GM19467 (cell line): ENCODE results near the gene METTL2A.
"Not testable (repeated sequence)": the region's sequence is repeated elsewhere in the genome, so short reads cannot be mapped to it uniquely, and the experiment has no call there.

ENCODE experiments used
- ATAC-seq: cut with Tn5 transposase; IDR thresholded peaks from one replicate; pipeline ENCODE4 v1.9.1; 2021; ENCODE audit warnings: mild to moderate bottlenecking, moderate library complexity; ENCODE audit not compliant: unreplicated experiment

The METTL2A gene

GRCh38 chr17:62471380-62471880 lies 47.7 kb downstream of the METTL2A start:
- not testable (repeated sequence) for ATAC-seq

- not testable (repeated sequence) for ATAC-seq
Measured at GRCh38 chr17:62473030-62473982, 49.6 kb downstream of the METTL2A start.

GRCh38 chr17:62477111-62477510 lies 53.4 kb downstream of the METTL2A start:
- ATAC-seq, result not testable (repeated sequence)

GRCh38 chr17:62477718-62478408 lies 54.2 kb downstream of the METTL2A start:
- peak; percentile 26 for ATAC-seq

GRCh38 chr17:62478424-62478879 lies 54.8 kb downstream of the METTL2A start, which contains the start of gene TLK2:
Gene TLK2 (plus strand): TSS chr17:62478825. CDS start chr17:62481126, 2,301 bp downstream.
- ATAC-seq, result peak; percentile 50

- peak; percentile 37 for ATAC-seq
Measured at GRCh38 chr17:62478880-62479638, 55.4 kb downstream of the METTL2A start.

GRCh38 chr17:62479639-62480258 lies 56.1 kb downstream of the METTL2A start:
- ATAC-seq, result not testable (repeated sequence)

- not testable (repeated sequence) for ATAC-seq
Measured at GRCh38 chr17:62482553-62482952, 58.9 kb downstream of the METTL2A start.

- not testable (repeated sequence) for ATAC-seq
Measured at GRCh38 chr17:62490990-62491389, 67.3 kb downstream of the METTL2A start.

- not testable (repeated sequence) for ATAC-seq
Measured at GRCh38 chr17:62493049-62493655, 69.5 kb downstream of the METTL2A start.

- not testable (repeated sequence) for ATAC-seq
Measured at GRCh38 chr17:62494073-62494472, 70.4 kb downstream of the METTL2A start.

GRCh38 chr17:62496344-62496743 lies 72.6 kb downstream of the METTL2A start:
- not testable (repeated sequence) for ATAC-seq

GRCh38 chr17:62498796-62499195 lies 75.1 kb downstream of the METTL2A start:
- ATAC-seq, result not testable (repeated sequence)
